Kasumi-1 (cell line): Measurements from ENCODE around the gene NACC2.
"Not testable (repeated sequence)": the region's sequence is repeated elsewhere in the genome, so short reads cannot be mapped to it uniquely, and the experiment has no call there.

ENCODE experiments used
- DNase-seq, 2 experiments: peaks; one replicate each; lab custom pipeline; 2025; lab: John Stamatoyannopoulos, UW

Gene NACC2

DNA sequence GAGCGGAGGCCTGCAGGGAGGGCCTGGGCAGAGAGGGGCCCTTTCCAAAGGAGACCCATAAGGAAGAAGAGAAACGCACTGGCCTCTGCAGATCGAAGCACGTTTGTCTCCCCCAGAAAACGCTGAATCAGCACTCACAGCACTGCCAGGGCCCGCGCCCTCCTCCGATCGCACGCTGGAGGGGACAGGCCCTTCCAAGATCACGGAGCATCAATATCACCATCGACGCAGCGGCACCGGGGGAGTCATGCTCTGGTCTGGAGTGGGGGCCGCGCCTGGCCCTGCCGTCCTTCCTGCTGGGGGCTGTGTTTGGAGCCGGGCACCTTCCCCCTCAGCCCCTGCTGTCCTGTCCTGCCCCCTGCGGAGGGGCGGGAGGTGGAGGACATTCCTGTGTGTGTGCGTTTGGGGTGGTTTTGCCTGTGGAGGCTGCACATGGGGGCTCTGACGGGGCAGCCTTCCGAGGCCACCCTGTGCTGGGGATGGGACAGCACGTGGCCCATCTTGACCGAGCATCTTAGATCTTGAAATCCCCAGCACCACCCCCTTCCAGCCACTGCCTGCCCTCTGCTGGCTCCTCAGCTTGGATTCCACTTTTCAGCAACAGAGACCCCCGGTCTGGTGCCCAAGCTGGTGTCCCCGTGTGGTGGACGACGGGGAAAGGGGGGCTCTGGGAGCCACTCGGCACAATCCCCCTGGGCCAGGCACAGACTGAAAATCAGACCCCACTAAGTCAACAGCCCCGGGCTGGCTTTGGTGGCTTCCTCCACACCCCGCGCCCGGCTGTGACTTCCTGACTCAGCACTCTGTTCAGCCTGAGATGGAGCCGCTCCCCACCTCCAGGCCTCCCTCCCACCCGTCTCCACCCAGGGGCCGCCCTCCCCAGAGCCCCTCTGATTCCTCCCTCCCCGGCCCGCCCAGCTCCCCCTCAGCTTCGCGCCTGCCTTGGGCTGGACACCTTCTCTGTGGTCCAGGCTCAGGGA lies 15.3 kb upstream of the NACC2 start:
- DNase-seq, result peak; percentile 24 to 51

DNA sequence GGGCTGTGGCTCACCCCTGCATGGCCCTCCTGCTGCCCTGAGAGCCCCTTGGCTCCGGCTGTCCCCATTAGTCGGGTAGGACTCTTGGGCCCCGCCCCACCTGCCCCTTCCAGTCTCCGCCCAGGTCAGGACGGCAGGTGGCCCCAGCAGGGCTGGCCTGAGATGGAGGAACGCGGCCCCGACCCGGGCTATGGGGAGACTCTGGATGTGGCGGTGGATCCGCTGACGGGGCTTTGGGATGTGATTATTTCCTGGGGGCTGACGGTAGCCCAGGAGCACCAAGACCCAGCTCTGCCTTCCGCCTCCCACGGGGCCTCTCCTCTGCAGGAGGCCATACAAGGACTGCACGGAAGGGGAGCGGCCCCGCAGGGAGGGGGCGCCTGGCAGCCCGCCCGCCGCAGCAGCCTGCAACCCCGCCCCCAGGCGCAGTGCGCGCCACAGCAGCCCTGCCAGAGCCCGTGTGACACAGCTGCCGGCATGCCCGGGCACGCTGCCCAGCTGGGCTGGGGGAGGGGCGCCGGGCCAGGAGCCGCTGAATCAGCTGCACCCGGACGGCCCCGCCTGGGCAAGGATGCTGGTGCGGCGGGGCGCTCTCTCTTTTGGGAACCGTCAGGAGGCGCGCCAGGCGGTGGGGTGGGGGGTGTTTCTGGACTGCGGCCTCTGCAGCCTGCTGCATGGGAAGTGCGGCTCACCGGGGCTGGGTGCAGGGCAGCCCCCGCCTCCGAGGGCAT lies 14.4 kb upstream of the NACC2 start:
- peak; percentile 82 to 87 for DNase-seq

DNA sequence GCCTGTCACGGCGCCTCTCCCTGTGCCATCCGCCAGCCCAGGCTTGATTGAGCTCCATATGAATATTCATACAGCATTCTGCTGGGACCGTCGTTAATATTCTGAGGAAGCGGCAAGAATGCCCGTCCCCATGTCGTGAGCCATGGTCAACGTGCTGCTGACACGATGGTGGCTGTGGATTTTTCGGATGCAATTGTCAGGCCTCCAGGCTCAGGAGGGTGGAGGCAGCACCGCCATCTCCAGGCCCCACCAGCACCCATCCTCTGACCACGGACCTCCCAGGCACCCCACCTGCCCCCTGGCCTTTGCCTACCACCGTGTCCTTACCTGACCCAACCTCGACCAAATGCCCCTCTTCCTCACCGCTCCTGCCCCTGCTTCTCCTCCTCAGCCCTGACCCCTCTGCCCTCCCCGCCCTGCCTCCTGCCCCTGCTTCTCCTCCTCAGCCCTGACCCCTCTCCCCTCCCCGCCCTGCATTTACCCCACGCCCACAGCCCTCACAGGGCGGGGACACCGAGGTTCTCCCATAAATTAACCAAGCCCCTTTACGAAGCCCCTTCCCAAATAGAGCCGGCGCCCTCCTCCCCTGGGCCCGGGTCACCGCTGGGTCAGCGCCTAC lies 13.7 kb upstream of the NACC2 start:
- DNase-seq, result no peak

DNA sequence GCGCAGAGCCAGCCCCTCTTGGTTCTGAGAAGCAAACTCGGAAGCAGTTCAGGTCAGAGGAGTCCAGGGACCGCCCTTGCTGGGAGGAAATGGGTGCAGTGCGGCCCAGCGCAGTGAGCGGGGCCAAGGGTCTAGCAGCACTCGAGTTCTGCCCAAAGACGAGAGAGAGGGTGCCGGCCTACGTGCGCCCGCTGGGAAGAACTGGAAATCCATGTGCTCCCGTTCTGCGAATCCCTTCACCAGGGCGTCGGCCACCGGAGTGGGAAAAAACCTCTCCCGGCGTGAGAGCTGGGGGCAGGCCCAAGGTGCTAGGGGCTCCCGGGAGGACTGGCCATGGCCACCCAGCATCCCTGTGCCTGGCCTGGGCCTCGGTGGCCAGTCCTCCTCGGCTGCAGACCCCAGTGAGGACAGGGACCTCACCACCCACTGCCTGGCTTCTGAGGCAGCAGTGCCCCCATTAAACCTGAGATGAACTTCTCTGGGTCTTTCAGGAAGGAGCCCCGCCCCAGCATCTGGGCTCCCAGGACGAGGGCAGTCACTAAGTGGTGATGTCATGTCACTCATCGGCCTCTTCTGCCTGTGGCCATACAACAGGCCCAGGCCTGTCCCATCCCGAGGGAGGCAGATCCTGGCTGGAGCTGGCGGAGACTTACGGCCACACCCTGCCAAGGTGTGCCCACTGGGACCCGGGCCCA lies 13.0 kb upstream of the NACC2 start:
- no peak for DNase-seq

DNA sequence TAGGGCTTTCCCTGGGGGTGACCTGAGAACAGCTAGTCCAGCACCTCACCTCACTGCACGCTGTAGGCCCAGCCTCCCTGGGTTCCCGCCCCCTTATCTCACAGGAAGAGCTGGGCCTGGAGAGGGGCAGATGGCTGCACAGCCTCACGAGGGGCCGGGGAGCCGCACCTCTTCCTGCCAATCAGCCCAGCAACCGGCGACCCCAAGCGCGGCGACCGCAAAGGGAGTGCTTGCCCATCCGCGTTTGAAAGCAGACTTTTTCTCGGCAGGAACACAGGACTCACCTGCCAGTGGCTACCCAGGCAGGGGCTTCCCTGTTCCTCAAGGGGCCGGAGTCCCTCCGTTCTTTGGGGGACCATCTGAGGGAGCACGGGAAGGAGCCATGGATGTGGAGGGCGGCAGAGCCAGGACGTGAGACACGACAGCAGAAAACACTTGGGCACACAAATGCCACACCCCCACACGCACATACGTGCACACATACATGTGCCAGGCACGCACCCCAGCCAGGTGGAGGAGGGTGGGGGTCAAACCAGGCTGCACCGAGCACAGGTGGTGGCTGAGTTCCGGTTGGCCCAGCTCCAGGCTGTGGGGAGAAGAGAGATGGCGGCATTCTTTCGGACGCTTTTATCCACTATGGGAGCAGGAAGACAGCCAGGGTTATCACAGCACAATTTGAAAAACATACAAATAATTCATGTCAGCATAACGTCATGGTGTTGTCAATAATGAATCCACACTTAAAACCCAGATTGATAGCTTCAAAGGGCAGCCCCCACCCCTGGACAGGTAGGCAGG lies 12.3 kb upstream of the NACC2 start:
- DNase-seq, result peak; percentile 46 to 51

DNA sequence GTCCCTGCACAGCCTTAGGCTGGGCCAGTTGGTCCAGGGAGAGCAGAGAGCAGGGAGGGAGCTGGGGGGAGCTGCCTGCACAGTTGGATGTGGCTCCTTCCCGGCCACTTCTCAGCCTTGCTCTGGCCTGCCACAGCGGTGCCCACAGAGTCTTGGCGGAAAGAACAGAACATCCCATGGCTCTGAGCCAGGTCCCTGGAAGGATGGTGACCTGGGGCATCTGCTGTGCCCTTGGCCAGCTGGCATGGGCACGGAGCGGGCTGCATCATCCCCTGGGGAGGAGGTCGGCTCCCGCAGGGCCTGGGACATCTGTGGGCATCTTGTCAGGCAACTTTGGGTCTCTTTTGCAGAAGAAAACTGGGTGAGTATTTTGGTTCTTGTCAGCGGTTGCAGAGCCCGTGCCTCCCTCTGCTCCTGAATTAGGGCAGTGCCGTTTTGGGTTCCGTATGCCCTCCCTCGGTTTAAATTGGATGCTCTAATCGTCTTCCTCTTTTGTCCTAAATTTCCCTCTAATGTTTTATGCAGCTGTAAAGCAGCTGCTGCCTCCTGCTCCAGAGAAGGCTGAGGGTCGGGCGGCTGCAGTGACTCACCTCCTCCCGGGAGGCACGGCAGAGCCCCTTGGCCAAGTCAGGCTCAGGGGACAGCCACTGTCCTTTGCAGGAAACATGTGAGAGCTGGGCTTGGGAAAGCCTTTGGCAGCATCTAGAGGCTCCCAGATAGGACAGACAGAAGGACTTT lies 10.5 kb upstream of the NACC2 start:
- DNase-seq, result peak in 1 of 2 experiments; percentile 14

DNA sequence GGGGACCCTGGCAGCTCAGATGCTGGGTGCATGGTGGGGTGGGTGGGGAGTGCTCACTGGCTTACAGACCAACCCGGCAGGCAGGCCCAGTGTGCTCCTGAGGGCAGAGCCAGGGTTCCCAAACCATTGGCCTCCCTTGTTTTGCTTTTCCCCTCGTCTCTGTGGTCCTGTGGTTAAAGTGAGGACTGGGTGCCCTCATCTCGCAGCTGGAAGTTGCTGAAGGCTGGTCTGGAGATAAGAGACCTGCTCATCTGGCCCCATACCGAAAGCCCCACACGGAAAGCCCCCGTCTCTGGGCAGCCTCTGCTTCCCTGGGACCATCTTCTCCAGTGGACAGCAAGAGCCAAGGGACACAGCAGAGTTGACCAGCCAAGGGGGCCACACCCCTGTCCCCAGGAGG lies 9.8 kb upstream of the NACC2 start:
- DNase-seq, result no peak

DNA sequence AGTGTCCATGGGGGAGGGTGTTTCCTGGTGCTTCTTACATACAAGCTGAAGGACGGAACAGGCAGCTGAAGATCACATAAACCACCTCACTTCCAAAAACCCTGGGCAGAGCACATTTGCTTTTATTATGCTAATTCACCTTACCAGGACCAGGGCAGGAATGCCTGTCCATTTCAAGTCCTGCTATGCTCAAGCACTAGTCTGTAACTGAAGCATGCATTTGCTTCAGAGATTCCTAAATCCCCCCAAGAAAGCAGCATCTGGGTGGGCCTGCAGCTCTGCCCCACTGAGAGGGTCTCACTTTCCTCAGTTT lies 9.4 kb upstream of the NACC2 start:
- DNase-seq, result no peak

DNA sequence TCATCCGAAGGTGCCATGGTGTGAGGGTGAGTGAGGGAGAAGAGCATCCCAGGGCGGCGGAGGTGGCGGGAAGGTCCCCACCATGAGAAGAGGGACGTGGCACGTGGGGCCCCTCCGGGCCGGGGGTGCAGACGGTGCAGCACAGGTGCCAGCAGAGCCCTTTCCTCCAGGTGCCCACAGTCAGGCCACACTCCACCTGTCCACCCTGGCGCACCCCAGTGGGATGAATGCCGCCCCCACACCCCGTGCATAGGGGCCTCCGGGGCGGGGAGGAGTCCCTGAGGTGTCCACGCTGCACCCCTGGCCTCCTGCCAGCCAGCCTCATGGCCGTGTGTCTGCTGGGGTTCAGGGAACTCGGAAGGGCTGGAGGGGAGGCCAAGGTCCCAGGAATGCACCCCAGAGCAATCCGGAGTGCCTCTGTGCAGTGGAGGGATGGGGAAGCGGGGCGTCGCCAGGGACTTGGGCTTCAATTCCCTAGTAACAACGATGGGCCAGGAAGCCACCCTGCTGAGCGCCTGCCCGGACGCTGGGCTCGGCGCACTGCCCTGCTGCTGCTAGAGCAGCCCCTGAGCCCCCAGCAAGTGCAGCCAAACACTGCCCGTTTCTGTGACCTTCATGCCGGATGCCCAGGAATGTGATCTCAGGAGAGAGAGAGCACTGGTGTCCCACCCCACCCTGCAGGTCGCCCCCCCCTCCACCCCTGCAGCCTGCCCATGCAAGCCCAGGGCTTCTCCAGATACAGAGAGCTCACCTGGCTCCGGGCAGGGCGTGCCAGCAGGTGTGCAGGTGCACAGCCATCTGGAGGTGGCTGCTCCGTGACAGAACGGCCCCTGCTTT lies 8.8 kb upstream of the NACC2 start:
- no peak for DNase-seq

DNA sequence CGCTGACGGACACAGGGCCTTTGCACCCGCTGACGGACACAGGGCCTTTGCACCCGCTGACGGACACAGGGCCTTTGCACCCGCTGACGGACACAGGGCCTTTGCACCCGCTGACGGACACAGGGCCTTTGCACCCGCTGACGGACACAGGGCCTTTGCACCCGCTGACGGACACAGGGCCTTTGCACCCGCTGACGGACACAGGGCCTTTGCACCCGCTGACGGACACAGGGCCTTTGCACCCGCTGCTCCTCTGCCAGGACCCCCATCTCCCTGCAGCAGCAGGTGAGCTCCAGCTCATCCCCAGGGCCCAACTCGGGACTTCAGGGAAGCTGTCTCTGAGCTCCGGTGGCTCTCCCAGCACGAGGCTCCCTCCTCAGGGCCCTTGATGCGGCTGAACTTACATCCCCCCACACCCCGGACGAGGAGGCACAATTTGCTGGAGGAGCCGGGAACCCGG lies 6.6 kb upstream of the NACC2 start:
- not testable (repeated sequence) for DNase-seq

DNA sequence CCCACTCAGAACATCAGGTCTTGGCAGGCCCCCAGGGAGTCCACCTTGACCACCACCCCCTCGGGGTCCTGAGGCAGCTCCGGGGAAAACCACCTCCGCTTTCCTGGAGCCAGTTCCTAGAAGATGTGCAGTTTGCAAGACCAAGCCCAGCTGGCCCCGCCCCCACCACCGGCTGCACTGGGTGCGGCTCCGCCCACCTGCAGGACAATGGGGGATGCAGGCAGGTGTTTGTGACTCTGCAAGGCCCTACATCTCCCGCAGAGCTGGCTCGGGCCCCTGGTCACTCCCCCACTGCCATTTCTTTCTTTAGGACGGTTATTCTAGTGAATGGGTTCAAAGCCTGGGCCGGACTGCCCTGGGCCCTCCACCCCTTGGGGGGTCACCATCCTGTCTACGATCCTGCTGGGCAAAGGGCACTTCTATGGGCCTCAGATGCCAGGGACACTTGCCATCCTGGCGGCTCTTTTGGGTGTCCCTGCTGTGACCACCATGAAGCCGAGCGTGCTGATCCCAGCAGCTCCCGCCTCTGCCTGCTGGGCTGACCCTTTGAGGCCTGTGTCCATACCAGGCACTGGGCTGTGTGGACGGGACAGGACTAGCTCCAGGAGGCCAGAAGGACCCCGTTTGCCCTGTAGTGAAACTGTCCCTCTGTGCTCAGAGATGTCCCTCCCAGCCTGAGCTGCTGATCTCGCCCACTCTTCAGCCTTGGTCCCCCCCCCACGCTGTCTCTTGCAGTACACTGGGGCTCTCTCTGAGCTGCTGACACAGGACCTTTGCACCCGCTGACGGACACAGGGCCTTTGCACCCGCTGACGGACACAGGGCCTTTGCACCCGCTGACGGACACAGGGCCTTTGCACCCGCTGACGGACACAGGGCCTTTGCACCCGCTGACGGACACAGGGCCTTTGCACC lies 5.9 kb upstream of the NACC2 start:
- DNase-seq, result no peak

DNA sequence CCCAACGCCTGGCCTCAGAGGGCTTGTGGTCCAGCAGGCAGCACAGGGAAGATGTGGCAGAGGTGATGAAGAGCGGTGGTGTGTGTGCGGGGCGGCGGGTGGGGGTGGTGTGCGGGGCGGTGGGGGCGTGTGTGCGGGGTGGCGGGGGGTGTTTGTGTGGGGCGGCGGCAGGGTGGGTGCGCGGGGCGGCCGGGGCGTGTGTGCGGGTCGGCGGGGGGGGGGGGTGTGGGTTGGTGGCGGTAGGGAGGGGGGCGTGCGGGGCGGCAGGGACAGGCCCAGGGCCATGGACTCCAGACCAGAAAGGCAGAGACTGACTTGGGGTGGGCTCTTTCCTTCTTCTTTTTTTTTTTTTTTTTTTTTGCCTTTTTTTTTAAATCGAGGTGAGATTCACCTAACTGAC lies 4.5 kb upstream of the NACC2 start:
- no peak for DNase-seq

DNA sequence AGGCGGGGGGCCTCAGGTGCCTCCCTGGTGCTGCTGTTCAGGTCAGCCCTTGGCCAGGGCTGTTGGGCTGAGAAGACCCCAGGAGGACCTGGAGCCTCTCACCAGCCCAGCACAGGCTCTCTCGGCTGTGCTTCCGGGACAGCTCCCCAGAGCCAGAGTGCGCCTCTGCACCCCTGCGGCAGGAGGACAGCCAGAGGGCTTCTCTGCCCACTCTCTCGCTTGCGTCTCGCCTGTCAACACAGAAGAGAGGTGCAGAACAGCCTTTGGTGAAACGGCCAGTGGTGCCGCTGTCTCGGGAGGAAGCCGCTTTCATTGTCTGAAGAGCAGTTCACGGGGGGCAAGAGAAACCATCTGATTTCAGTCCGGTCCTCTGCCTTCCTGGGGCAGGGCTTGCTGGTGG lies 3.8 kb upstream of the NACC2 start:
- no peak for DNase-seq

DNA sequence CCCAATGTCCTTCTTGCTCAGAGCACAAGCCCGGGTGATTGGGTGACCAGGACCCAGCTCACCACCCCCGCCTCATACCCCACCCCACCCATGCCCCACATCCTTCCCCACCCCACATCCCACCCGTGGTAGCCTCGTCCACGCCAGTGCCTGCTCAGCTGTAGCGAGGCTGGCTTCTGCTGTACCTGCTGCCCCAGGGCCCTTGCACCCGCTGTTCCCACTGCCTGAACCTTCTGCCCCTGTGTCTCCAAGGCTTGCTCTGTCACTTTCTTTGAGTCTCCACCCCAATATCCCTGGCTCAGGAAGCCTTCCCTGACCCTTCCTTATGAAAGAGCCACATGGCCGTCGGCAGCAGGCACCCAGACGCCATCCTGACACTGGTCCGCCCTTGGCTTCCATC lies 3.1 kb upstream of the NACC2 start:
- no peak for DNase-seq

DNA sequence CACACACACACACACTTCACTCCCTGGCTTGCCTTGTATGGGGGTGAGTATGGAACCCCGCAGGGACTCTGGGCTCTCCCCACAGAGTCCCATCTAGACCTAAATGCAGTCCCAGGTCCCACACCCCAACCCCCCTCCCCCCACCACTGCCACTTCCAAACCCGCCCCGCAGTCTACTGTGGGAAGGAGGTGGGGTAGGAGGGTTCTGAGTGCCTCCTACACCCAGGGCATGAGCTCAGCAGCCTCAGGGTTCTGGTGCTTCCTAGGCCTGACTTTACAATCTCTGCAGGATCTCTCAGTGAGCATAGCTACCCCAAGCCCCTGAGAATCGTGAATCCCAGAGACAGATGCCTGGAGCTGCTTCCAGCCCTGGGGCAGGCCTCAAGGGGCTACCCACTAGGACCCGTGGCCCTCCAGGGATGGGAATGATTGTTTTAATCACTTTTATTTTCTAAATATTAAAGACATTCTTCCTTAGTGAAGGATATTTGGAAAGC lies 1.5 kb upstream of the NACC2 start:
- DNase-seq, result no peak

DNA sequence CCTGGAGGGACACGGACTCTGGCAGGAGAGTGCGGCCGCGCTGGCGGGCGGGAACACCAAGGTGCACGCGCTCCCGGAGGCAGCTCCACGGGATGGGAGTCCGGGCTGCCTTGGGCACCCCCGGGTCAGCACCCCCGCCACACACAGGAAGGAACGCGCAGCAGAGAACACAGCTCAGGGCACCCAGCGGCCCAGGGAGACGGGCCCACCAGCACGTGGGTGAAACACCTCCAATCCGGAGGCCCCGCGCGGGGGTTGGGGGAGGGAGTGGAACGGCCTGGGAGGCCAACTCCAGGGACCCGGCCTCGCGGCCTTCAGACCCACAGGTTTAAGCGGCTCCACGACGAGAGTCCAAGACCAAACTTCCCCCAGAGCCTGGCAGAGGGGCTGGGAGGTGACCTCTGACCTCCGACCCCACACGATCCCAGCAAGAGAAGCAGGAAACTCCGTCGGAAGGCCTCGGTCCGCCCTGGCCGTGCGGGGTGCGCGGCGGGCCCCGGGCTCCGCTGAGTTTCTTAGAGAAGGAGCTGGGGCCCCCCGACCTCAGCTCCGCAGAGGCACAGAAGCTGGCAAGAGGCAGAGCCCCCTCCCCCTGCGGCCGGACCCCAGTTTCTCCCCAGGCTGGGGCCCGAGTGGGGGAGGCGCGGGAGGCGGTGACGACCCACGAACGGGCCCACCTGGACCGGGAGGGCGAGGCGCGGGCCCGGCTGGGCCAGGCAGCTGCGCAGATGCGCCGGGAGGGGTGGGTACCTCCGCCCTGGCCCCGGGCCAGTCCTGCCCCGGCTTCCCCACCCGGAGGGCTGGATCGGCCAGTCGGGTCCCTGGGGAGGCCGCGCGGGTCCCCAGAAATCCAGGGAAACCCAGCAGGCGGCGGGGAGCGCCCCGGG lies 851 bp downstream of the NACC2 start:
- DNase-seq, result no peak

DNA sequence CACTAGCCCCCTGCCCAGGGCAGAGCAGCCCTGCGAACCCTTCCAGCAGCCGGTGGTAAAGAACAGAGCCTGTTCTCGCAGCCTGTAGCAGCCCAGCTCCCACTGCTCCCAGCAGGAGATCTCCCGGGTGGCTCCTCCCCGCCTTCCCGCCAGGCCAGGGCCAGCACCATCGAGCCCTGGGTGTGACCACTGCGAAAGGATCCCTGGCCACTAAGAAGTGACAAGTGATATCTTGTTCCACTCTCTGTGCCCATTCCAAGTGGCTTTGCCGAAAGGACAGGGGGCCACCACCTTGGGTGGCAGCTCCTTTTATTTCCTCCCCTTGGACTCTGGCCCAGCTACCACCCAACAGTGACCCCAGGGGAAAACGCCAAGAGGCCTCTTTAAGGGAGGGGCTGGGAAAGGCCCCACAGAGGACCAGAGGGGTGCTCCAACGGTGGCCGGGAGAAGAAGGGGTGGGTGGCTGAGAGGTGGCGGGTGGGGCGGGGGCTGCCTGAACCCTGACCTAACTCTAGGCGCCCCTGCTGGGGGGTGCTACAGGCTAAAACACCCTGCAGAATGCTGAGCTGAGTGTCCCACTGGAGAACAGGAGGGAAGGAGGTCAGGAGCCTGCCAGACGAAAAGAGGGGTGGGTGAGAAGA lies 1.6 kb downstream of the NACC2 start:
- no peak for DNase-seq
